Fibroblast of lung (primary cell): Measurements from ENCODE around the gene KRT16. TPM values are rescaled to one million over a fixed set of nuclear protein-coding genes. Genes with fewer than 3 reads are reported as not detected.
A peak's percentile ranks its signal among the peaks of the same experiment; 100 is the strongest.

Experiments used
- DNase-seq, 2 donors: peaks; one replicate each; pipeline versions ENCODE4 v3.0.0 to v3.0.0-alpha.2; 2010; ENCODE audit warnings: low read depth in 2 of 2
- H2AFZ ChIP-seq: 2 replicates; pipeline ENCODE4 v1.5.1; 2012; ENCODE audit warnings: low read length, control low read depth, inconsistent platforms
- H3K27ac ChIP-seq: 2 replicates; pipeline ENCODE4 v1.5.1; 2011; ENCODE audit warnings: low read length, control low read depth; ENCODE audit not compliant: insufficient read depth
- H3K27me3 ChIP-seq: 2 replicates; pipeline ENCODE4 v1.5.1; 2011; ENCODE audit warnings: mild to moderate bottlenecking, low read length; ENCODE audit not compliant: control insufficient read depth, insufficient read depth
- H3K36me3 ChIP-seq: 2 replicates; pipeline ENCODE4 v1.5.1; 2011; ENCODE audit warnings: low read length; ENCODE audit not compliant: control insufficient read depth, insufficient read depth
- H3K4me1 ChIP-seq: 2 replicates; pipeline ENCODE4 v1.5.1; 2011; ENCODE audit warnings: low read length; ENCODE audit not compliant: control insufficient read depth, insufficient read depth; ENCODE audit errors: extremely low read depth
- H3K4me2 ChIP-seq: 2 replicates; pipeline ENCODE4 v1.5.1; 2011; ENCODE audit warnings: low read length, control low read depth; ENCODE audit not compliant: insufficient read depth; ENCODE audit errors: extremely low read depth
- H3K4me3 ChIP-seq, 4 experiments: fragments of 200-600 bp in 1 of 4; sonication (generic) in 1 of 4; replicated peaks in 1 of 4; 2 replicates each; pipeline ENCODE4 v1.5.1; 2011 to 2016; ENCODE audit warnings: low read length in 4 of 4, low read depth in 3 of 4, mild to moderate bottlenecking in 3 of 4, control low read depth in 2 of 4, inconsistent platforms in 1 of 4, mixed read lengths in 1 of 4; ENCODE audit not compliant: insufficient read depth in 1 of 4; ENCODE audit errors: control extremely low read depth in 1 of 4
- H3K79me2 ChIP-seq: 2 replicates; pipeline ENCODE4 v1.5.1; 2012; ENCODE audit warnings: mild to moderate bottlenecking, low read length, inconsistent platforms; ENCODE audit not compliant: control insufficient read depth, insufficient read depth
- H3K9ac ChIP-seq: 2 replicates; pipeline ENCODE4 v1.5.1; 2011; ENCODE audit warnings: mild to moderate bottlenecking, low read length, control low read depth; ENCODE audit not compliant: insufficient read depth
- H3K9me3 ChIP-seq: 2 replicates; pipeline ENCODE4 v1.5.1; 2012; ENCODE audit warnings: low read depth, low read length; ENCODE audit not compliant: control insufficient read depth, insufficient read depth
- H4K20me1 ChIP-seq: 2 replicates; pipeline ENCODE4 v1.5.1; 2011; ENCODE audit warnings: low read length; ENCODE audit not compliant: control insufficient read depth, insufficient read depth; ENCODE audit errors: extremely low read depth
- EZH2 ChIP-seq: IDR thresholded peaks from 2 replicates; pipeline ENCODE4 v1.5.1; 2012; ENCODE audit warnings: low read length, control low read depth, mild to moderate bottlenecking; ENCODE audit errors: missing control alignments
- polyA plus RNA-seq, 2 donors: library from polyadenylated mRNA; depleted of rRNA in 1 of 2; stranded (reverse) in 1 of 2; unstranded in 1 of 2; fragments of >200 nt; gene quantifications; 2 replicates each; pipeline ENCODE4 v1.2.1, GENCODE V29; 2011 to 2012; ENCODE audit warnings: missing spikeins in 1 of 2
- total RNA-seq: library from RNA; depleted of rRNA; stranded (reverse); fragments of >200 nt; gene quantifications from 2 replicates; pipeline ENCODE4 v1.2.1, GENCODE V29; 2014
- TF ChIP-seq, protein P1 (sequence below), 2 donors: IDR thresholded peaks in 1 of 2; conservative IDR thresholded peaks in 1 of 2; 1 replicate in 1 of 2; 2 replicates in 1 of 2; pipeline ENCODE4 v1.5.1; 2011 to 2012; ENCODE audit warnings: low read length in 2 of 2, control low read depth in 1 of 2, inconsistent platforms in 1 of 2, low read depth in 1 of 2, mild to moderate bottlenecking in 1 of 2

Gene KRT16
- total and polyA plus RNA-seq, 2 donors (not counting 1 experiment from before 2014, with no cell fraction given), result 0.09 TPM; not detected in 1

GRCh38 chr17:41633556-41634199 lies 21.1 kb upstream of the KRT16 start:
- H2AFZ ChIP-seq, result no peak overlapping the region
- peak in 1 of 2 donors; percentile 17 for DNase-seq

DNA sequence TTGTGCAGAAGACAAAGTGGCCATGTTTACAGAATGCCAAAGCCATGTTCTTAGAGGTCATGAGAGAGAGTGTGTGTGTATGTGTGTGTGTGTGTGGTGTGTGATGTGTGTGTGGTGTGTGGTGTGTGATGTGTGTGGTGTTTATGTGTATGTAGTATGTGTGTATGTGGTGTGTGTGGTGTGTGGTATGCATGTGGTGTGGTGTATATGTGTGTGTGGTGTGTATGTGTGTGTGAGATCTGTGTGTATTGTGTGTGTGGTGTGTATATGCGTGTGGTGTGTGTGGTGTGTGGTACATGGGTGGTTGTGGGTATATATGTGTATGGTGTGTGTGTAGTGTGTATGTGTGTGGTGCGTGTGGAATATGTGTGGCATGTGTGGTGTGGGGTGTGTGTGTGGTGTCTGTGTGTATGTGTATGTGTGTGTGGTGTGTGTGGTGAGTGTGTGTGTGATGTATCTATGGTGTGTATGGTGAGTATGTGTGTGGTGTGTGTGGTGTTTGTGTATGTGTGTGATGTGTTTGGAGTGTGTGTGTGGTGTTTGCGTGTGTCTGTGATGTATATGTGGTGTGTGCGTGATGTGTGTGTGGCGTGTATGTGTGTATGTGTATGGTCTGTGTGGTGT lies 20.0 kb upstream of the KRT16 start:
- DNase-seq, result no peak
- H3K27ac ChIP-seq, result no peak overlapping the region
- no peak overlapping the region for H3K4me2 ChIP-seq

More at GRCh38 chr17:41633556-41634199, 21.1 kb upstream of the KRT16 start:
- peaks cover 3% of the 10 kb centered on the region for H3K27me3 ChIP-seq
- H3K4me1 ChIP-seq, result no peaks in the 10 kb centered on the region
- no peaks in the 10 kb centered on the region for H3K79me2 ChIP-seq
- H4K20me1 ChIP-seq, result no peaks in the 10 kb centered on the region
- no peak overlapping the region for H3K27ac ChIP-seq
- H3K9me3 ChIP-seq, result no peaks in the 10 kb centered on the region
- H3K4me3 ChIP-seq, result no peak overlapping the region
- H3K36me3 ChIP-seq, result no peaks in the 10 kb centered on the region
- TF ChIP-seq EZH2, result no peak
- TF ChIP-seq, protein P1, sequence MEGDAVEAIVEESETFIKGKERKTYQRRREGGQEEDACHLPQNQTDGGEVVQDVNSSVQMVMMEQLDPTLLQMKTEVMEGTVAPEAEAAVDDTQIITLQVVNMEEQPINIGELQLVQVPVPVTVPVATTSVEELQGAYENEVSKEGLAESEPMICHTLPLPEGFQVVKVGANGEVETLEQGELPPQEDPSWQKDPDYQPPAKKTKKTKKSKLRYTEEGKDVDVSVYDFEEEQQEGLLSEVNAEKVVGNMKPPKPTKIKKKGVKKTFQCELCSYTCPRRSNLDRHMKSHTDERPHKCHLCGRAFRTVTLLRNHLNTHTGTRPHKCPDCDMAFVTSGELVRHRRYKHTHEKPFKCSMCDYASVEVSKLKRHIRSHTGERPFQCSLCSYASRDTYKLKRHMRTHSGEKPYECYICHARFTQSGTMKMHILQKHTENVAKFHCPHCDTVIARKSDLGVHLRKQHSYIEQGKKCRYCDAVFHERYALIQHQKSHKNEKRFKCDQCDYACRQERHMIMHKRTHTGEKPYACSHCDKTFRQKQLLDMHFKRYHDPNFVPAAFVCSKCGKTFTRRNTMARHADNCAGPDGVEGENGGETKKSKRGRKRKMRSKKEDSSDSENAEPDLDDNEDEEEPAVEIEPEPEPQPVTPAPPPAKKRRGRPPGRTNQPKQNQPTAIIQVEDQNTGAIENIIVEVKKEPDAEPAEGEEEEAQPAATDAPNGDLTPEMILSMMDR (conservative IDR thresholded peaks at IDR 0.05 in 1 of 2, IDR thresholded peaks at IDR 0.05 in 1 of 2; ENCODE audit: low read depth in 1 of 2, low read length in 2 of 2), result no peak
- H3K4me2 ChIP-seq, result no peak overlapping the region
- H3K9ac ChIP-seq, result no peak overlapping the region

GRCh38 chr17:41631898-41632285 lies 19.3 kb upstream of the KRT16 start:
- Histone ChIP-seq H4K20me1 (no peaks in the 10 kb centered on the region), H3K9me3 (no peaks in the 10 kb centered on the region), H3K9ac (no peak overlapping the region), H2AFZ (no peak overlapping the region), H3K27me3 (peaks cover 3% of the 10 kb centered on the region), H3K4me1 (no peaks in the 10 kb centered on the region), H3K79me2 (no peaks in the 10 kb centered on the region), H3K27ac (no peak overlapping the region), H3K4me3 (no peak overlapping the region), H3K4me2 (no peak overlapping the region), H3K36me3 (no peaks in the 10 kb centered on the region)
- TF ChIP-seq, protein P1 (conservative IDR thresholded peaks at IDR 0.05 in 1 of 2, IDR thresholded peaks at IDR 0.05 in 1 of 2; ENCODE audit: low read depth in 1 of 2, low read length in 2 of 2), result no peak
- no peak for TF ChIP-seq EZH2
- DNase-seq, result no peak

More for the DNA sequence above, 20.0 kb upstream of the KRT16 start:
- no peak overlapping the region for H3K9ac ChIP-seq
- TF ChIP-seq, protein P1 (conservative IDR thresholded peaks at IDR 0.05 in 1 of 2, IDR thresholded peaks at IDR 0.05 in 1 of 2; ENCODE audit: low read depth in 1 of 2, low read length in 2 of 2), result no peak
- TF ChIP-seq EZH2, result no peak
- no peaks in the 10 kb centered on the region for H3K36me3 ChIP-seq
- peaks cover 3% of the 10 kb centered on the region for H3K27me3 ChIP-seq
- no peak overlapping the region for H2AFZ ChIP-seq
- H3K9me3 ChIP-seq, result no peaks in the 10 kb centered on the region
- no peaks in the 10 kb centered on the region for H4K20me1 ChIP-seq
- H3K79me2 ChIP-seq, result no peaks in the 10 kb centered on the region
- H3K4me3 ChIP-seq, result no peak overlapping the region
- H3K4me1 ChIP-seq, result no peaks in the 10 kb centered on the region
